GM19372 (cell line): Measurements from ENCODE around the gene KNCN.

Source experiments
- ATAC-seq: cut with Tn5 transposase; IDR thresholded peaks from one replicate; pipeline ENCODE4 v1.9.1; 2021; ENCODE audit warnings: mild to moderate bottlenecking, low read depth, moderate library complexity; ENCODE audit not compliant: unreplicated experiment

Gene KNCN

GRCh38 chr1:46569884-46570725 is 18.7 kb upstream of the KNCN start:
- ATAC-seq: no peak

GRCh38 chr1:46569116-46569515 is 17.7 kb upstream of the KNCN start:
- ATAC-seq: no peak

GRCh38 chr1:46568461-46568891 is 17.0 kb upstream of the KNCN start:
- ATAC-seq: no peak

- no peak for ATAC-seq
Measured at GRCh38 chr1:46563341-46563740, 11.9 kb upstream of the KNCN start.

- no peak for ATAC-seq
Measured at GRCh38 chr1:46562498-46562897, 11.1 kb upstream of the KNCN start.

DNA sequence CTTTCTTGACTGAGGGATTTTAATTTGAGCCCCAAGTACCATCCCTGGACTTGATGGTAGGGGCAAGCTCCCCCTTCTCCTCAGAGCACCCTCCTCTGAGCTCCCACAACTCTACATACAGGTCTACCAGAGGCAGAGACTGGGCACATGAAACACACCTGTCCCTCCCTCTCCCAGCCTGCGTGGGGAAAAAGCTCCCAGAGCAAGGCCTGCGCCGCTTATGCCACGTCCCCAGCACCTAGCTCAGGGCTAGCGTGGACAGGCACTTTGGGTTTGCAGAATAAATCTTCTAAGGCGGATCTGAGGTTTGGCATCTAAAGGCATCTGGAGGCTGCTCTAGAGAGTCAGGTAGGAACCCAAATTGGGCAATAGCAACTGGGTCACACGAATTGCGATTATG is 7.5 kb upstream of the KNCN start:
- ATAC-seq: no peak

GRCh38 chr1:46558141-46558963 is 6.9 kb upstream of the KNCN start:
- ATAC-seq: no peak

DNA sequence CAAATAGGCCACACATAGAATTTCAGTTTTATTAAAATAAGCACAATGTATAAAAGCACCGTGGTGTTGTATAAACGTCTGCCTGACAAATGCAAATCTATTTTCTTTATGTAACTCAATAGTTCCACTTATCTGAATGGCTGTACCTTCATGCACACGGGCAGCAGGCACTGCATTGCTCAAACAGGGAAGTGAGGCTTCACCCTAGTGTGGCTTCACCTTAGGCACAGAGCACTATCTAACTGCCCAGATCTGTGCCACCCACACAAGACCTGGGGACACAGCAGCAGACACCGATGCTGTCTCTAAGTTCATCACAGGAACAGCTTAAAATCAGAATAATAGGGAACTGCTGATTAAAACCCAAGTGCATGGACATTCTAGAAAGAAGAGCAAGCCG is 6.0 kb upstream of the KNCN start:
- no peak for ATAC-seq

DNA sequence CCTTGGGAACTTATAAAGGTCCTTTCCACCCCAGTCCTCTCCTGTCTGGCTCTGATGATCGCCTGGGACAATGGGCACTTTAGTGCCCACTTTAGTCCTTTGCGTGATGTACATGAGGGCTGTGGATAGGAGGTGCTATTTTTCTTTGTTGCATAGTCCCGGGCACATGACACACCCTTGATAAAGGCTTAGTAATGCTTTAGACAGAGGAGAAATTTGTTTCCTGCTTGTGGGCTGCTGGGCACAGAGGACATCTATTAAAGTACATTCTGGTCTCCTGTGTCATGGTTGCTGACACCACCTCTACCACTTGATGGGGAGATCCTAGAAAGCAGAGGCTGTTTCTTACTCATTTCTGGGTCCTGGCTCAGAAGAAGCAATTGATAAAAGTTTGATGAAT is 5.4 kb upstream of the KNCN start:
- ATAC-seq: no peak

- ATAC-seq: no peak
Measured at GRCh38 chr1:46555826-46556619, 4.6 kb upstream of the KNCN start.

DNA sequence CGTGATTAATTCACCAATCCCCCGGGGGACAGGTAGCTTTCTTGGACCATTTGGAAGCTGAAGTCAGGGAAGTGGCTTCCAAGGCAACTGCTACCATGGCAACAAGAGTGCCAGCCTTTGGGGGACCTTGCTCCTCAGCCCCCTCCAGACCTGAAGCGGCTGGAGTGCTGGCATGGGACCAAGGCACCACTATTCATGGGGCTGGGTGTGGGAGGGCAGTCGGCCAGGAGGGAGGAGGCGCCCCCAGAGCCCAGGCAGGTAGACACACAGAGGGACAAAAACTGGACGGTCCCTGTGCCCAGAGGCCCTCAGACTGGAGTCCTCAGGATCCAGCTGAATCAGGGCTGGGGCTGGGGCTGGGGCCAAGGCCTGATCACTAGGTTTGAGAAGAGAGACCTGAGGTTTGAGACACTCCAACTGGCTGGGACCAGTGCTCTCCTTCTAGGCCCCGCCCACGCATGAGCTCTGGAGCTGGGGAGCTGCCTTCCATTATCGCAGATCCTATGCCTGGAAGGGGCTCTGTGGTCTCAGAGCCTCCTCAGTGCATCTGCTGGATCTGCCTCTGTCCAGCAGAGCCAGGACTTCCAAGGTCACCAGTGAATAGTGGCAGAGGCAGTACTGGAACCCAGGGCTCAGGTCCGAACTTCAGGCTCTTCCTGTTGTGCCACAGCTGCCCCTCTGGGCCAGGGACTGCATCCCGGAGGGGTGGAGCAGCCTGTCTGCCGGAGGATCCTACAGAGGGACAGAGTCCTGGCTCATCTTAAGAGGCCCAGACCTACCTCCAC is 3.3 kb upstream of the KNCN start:
- no peak for ATAC-seq

GRCh38 chr1:46554236-46554596 is 2.8 kb upstream of the KNCN start:
- ATAC-seq: no peak

- ATAC-seq: no peak
Measured at GRCh38 chr1:46553506-46553905, 2.1 kb upstream of the KNCN start.

DNA sequence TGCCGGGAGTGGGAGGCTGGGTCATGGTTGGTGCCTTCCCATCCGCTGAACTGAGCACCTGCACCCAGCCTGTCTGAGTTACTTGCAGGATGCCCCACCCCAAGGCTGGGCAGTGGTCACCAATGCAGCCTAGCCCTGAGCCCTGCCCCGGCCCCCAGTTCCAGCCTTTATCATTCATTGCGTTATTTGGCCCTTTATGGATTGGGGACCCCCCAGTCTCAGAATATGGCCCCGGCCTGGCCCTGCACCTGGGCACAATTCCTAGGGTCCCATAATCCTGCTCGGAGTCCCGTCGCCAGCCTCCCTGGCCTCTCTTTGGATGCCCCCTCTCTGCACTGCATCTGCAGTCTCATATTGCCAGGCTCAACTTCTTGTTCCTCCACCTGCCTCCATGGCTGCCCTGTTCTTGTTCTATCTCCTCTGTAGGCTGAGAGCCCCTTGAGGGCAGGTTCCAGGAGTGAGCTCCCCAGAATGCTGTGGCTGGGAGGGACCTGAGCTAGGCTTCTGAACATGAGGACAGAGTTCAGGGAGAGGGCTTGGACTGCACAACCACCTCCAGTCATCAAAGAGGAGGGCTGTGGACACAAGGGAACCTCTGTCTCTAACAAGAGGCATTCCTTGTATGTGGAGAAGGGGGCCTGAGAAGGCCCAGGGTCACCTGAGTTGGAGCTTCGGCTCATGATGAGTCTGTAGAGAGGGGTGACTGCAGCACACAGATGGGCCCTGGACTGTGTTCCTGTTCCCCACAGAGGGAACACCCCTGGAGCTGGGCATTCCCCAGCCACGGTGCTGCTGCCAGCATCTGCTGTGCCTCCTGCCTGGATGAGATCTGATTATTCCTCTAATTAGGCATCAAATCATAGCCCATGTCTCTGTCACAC is 1.1 kb upstream of the KNCN start:
- no peak for ATAC-seq

GRCh38 chr1:46550751-46551231 is 656 bp downstream of the KNCN start:
- ATAC-seq: no peak

- ATAC-seq: no peak
Measured at GRCh38 chr1:46549697-46550681, 1.5 kb downstream of the KNCN start.

- ATAC-seq: no peak
Measured at GRCh38 chr1:46547481-46548383, 3.7 kb downstream of the KNCN start.
